NT2/D1 (cell line): Measurements from ENCODE around the gene LAMP1.

Experiments used
- SUZ12 ChIP-seq: IDR thresholded peaks from 2 replicates; pipeline ENCODE4 v1.6.1; 2011; ENCODE audit not compliant: insufficient read length, insufficient read depth; ENCODE audit errors: extremely low read depth
- ZNF274 ChIP-seq: IDR thresholded peaks from 2 replicates; pipeline ENCODE4 v1.6.1; 2011; ENCODE audit warnings: mild to moderate bottlenecking, low read depth, low read length

DNA sequence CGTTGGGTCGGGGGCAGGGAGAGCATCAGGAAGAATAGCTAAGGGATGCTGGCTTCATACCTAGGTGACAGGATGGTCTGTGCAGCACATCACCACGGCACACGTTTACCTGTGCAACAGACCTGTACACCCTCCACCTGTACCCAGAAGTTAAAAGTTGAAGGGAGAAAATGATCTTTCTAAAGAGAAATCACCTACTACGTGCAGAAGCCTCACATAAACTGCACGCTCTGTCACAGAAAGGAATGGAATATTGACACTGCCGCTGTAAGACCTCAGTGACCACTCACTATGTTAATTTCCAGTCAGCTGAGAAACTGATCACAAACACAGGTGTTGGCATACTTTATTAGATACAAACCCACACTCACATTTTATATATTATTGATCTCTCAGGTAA, 26.8 kb downstream of the LAMP1 start:
- TF ChIP-seq ZNF274 = no peak
- no peak for TF ChIP-seq SUZ12
